COLO668 (cell line): ENCODE measurements around the gene ADRM1.

Experiments
- DNase-seq: peaks from one replicate; lab custom pipeline; 2025; ENCODE audit not compliant: unreplicated experiment; lab: John Stamatoyannopoulos, UW

ADRM1 gene

DNA sequence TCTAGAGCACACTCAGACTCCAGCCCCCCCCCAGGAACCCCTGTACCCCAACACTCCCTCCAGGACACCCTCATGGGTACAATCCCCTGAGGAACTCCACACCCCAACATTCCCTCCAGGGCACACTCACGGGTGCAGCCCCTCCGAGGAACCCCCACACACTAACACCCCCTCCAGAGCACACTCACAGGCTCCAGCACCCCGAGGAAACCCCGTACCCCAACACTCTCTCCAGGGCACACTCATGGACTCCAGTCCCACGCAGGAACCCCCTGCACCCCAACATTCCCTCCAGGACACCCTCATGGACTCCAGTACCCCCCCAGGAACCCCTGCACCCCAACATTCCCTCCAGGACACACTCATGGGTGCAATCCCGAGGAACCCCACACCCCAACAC lies 32.7 kb downstream of the ADRM1 start:
- no peak for DNase-seq

DNA sequence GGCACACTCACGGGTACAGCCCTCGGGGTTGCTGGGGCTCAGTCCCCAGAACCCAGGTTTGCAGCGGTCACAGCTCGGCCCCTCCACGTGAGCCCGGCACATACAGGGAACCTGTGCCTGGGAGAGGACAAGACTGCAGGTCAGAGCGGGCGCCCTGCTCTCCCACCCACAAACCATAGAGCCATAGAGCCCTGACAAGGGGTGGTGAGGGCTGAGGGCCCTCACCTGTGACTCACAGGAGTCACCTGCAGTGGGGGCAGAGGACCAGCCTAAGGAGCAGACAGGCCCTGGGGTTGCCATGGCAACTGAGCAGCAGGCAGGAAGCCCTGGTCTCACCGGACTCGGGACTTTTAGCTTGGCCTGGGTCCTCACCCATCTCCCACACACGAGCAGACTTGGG lies 33.5 kb downstream of the ADRM1 start:
- DNase-seq = no peak

DNA sequence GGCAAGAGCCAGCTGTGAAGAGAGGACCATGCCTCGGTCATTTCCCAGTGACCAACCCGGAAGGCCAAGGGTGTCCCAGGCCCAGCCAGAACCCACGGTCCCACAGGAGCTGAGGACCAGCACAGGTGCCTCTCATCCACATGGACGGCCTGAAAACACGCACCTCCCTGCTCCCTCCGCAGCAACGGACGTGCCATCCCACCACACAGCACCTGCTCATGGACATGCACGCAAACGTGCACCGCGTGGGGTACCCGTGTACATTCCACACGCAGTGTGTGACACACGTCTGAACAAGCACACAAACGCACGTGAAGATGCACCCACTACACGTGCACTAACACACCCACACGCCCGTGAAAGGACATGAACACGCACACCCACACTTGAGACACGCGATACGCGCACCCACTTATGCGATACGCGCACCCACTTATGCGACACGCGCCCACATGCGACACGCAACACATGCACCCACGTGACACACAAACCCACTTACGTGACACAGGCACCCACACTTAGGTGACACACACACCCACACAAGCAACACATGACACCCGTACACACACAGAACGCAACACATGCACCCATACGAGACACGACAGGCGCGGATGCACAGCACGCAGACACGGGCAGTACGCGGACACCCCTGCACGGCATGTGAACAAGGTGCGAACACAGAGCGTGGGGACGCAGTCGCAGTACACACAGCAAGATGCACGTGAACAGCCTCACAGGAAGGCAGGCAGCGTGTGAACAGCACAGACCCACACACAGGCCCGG lies 34.2 kb downstream of the ADRM1 start:
- no peak for DNase-seq

DNA sequence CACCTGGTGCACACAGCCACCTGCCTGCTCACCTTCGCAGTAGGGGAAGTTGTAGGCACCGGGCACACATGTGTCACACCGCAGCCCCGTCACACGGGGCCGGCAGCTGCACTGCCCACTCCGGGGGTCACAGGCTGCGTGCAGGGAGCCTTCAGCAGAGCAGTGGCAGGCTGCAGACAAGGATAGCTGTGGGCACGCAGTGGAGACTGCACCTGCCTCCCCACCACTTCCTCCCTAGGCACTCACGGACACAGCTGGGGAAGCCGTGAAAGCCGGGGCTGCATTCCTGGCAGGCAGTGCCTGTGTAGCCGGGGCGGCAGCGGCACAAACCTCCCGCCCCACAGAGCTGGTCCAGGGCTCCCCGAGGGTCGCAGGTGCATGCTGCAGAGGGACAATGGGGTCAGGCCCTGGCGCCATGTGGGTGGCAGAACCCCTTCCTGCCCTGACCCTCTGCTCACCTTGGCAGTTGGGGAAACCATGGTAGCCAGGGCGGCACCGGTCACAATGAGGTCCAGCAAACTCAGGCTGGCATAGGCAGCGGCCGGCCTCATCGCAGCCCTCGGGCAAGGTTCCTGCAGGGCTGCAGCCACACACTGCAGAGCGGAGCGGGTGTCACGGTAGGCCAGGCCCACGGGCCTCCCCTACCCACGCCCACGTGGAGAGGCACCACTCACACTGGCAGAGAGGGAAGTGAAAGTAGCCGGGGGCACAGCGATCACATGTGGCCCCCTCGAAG lies 34.9 kb downstream of the ADRM1 start:
- no peak for DNase-seq

DNA sequence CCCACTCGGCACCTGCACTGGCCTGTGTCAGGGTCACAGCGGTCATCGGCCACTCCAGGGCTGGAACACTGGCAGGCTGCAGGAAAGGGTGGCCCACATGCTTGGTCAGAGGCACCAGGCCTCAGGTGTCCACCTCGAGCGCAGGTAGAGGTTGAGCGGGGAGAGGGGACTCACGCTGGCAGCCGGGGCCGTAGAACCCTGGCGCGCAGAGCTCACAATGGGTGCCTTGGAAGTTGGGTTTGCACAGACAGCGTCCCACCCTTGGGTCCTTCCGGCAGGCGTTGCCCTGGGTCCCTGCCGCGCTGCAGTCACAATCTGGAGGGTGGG lies 35.5 kb downstream of the ADRM1 start:
- DNase-seq = no peak

DNA sequence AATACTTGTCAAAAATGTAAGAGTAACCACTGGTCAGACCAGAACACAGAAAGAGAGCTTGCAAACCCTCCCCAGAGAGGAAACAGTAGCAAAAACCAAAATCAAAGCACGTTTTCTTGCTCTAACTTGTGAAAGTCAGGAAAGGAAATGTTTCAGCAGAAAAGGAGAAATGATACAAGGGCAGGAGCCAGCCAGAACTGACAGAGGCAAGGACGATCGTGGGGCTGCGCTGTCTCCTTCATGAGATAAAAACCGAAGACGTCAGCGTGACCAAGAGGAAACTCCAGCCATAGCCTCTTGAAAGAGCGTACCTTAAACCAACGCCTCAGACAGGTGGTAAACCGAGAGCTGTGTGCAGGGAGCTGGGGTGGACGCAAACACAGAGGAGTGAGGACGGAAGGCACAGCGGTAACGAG lies 36.9 kb downstream of the ADRM1 start:
- DNase-seq = no peak

DNA sequence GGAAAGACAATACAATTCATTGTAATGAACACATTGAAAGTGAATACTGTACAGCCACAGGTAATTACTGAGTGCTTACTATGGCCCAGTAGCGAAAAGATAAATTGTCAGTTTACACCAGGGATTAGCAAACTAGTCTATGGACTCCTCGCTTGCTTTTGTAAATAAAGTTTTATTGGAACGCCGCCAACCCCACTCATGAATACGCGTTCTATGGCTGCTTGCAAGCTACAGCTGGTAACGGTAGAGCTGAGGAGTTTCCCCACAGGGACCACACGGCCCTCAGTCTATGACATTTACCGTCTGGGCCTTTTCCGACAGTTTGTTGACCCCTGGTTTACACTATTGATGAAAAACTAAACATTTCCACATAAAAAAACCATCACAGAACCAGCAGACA lies 40.1 kb downstream of the ADRM1 start:
- no peak for DNase-seq

DNA sequence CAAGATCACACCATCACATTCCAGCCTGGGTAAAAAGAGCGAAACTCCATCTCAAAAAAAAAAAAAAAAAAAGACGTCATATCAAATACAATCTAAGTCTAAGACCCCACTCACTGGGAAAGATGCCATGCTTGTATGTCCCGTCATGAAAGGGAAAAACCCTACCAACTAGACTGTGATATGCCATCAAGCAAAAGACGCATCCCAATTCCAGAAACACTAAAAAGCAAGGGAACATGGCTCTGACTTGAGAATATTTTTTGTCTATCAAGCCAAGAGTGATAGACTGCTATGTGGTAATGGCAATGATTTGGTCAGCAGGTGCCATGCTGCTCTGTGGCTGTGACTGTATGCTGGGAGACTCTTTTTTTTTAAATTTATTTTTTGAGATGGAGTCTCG lies 41.3 kb downstream of the ADRM1 start:
- no peak for DNase-seq

DNA sequence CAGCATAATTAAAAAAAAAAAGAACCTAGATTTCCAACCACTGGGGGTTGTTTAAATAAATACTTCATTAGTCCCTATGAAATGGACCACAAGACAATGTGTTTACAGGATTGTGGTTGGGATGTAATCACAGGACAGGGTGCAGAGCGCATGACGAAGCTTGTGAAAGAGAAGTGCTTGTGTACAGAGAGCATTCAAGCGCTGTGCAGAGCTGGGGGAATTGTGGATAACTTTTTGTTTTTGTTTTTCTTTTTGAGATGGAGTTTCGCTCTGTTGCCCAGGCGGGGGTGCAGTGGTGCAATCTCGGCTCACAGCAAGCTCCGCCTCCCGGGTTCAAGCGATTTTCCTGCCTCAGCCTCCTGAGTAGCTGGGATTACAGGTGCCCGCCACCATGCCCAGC lies 42.0 kb downstream of the ADRM1 start:
- no peak for DNase-seq

DNA sequence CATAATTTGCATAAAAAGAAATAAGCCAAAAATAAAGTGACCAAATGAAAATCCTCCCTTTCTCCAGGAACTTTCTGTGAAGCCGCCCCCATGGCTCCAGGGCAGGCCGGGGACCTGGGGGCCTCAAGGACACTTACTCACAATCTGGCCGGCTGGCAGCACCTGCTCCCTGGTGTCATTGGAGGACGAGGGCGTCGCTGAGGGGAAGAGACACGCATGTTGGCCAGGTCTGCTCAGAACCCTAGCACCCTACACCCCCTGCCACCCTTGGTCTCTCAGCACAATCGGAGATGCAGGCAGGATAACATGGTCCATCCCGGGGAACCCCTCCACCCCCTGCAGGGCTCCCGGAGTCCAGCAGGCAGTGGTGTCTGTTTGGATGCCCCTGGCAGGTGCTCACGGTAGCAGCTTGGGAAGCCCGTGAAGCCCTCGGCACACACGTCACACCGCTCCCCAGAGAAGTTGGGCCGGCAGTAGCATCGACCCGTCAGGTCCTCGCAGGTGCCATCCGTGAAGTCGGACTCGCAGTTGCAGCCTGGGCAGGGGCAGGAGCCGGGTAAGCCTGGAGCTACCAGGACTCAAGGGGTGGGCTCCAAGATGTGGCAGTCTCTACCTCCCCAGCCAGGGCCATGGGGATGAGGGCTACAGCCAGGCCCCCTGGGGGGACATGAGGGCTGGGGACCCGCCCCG lies 43.0 kb downstream of the ADRM1 start:
- no peak for DNase-seq

DNA sequence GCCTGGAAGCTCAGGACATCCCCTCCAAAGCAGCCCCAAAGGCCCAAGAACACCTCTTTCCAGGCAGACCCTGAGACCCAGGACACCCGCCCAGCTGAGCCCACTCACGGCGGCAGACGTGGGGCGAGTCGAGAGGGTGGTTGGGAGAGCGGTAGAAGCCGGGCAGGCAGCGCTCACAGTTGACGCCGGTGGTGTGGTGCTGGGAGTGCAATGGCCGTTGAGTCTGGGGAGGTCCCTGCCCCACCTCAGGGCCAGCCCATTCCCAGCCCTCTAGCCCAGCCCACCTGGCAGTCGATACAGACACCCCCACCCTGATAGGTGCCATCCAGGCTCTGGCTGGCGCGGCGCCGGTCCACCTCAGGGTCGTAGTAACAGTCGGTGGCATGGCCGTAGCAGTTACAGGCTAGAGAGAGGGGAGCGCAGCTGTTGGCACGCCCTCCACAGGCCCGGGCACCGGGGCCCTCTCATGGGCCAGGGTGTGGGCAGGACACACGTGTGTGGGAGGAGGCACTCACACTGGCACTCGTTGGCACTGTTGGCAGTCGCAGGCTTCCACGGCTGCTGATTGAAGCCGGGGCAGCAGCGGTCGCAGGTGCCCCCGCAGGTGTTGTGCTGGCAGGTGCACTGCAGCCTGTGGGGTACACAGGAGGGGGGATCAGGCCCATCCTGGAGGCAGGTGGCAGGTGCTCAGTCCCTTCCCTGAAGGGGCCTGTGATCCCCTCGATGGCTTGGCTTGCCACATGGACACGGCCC lies 43.8 kb downstream of the ADRM1 start:
- no peak for DNase-seq

DNA sequence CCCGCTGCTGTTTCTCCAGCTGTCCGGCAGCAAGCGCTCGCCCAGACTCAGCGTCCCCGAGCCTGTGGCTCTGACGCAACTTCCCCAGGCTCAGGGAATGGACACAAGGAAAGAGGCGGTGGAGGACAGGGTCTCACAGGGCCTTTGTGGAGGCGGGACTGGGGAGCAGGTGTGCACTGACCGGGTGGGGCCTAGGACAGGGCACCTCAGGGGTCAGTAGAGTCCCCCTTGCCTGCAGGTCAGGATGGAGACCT lies 44.3 kb downstream of the ADRM1 start:
- DNase-seq = no peak

DNA sequence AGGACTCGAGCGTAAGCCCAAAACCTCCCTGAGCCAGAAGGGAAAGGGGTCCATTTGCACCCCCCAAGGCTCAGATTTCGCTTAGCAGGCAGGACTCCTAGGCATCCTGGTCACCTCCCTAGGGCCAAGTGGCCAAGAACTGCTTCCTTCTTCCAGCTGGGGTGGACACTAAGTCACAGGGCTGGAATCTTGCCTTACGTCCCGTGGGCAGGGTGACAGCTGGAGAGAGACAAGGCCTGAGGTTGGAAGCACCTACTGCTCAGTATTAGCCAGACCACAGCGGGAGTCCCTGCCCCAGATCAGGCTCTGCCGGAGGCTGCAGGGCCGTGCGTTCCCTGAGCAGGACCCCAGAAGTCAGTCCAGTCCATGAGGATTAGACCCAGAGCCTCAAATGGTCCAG lies 44.6 kb downstream of the ADRM1 start:
- DNase-seq = no peak

DNA sequence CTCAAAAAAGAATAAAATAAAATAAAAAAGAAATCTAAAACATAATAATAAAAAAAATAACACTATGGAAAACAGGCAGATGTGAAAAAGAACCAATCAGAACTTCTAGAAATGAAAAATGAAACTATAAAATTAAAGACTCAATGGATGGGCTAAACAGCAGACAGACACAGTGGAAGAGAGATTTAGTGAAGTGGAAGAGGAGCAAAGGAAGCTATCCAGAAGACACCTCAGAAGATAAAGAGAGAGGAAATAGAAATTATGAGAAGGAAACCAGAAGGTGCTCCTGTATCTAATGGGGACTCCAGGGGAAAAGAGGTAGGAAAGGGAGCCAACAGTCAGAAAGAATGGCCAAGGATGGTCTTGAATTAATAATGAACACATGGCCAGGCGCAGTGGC lies 45.8 kb downstream of the ADRM1 start:
- no peak for DNase-seq

DNA sequence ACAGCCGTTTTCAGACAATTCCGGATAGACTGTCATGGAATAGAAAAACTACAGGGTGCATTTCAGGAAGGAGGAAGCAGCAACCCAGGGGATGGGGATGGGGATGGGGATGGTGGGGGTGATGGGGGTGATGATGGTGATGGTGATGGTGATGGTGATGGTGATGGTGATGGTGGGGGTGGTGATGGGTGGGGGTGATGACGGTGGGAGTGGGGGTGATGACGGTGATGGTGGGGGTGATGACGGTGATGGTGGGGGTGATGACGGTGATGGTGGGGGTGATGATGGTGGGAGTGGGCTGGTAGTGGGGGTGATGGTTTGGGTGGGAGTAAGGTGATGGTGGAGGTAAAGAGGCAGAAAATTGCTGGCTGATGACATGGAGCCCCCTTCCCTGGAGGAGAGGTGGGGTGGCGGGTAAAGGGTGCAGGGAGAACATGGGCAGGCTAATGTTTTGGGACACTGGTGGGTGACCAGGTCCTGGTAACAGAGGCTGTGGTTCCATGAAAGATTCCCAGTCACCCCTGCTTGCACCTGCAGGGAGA lies 46.8 kb downstream of the ADRM1 start:
- DNase-seq = no peak

DNA sequence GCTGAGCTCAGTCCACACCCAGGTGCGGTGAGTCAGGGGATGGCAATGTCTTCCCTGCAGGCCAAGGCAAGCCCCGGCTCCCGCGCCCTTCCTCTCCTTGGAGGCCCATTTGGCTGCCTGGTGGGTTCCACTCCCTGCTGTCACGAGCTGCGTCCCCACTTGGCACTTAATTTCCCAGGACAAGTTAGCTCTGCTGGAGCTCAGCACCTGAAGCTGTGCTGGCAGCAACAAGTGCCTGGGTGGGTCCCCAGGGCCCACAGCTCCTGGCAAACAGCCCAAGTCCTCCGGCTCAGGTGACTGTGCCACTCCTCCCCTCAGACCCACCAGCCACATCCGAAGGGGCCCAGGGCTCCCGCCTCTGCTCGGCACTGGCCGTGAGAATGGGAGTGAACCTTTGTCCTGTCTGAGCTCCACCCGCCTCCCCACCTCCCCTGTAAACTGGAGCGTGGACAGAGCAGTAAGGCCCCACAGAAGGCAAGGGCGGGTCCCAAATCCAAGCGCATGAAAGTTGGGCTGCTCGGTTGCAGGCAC lies 47.4 kb downstream of the ADRM1 start:
- DNase-seq = peak; percentile 44

DNA sequence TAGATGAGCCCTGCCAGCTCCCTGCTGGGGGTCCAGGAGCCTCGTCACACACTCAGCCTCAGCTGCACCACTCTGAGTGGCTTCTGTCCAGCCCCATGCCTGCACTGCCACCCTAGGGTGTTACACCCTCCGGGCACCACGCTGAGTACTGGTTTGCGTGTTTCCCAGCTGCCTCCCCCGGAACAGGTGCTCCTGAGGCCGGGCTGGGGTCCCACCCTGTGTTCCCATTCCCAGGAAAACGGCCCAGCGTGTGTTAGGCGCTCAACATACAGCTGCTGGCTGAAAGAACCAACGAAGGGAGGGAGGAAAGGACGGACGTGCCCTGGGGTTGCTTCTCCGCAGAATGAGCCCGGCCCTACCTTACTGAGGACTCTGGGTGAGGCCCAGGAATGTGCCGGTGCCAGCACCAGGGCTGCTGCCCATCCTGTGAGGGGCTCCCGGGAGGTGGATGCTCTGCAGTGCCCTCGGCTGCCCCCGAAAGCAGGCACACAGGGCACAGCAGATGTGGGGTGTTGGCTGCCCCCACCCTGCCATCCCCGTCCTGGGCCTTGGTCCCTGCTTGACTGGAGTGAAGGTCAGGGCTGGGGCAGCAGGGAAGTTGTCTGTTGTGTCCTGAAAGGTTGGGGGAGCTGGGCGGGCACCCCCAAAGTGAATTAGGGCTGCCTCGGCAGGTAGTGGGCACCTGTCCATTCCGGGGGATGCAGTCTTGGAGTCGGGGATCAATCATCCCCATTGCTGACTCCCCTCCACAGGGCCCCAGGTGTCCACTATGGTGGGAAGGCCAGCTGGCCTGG lies 48.0 kb downstream of the ADRM1 start:
- no peak for DNase-seq

DNA sequence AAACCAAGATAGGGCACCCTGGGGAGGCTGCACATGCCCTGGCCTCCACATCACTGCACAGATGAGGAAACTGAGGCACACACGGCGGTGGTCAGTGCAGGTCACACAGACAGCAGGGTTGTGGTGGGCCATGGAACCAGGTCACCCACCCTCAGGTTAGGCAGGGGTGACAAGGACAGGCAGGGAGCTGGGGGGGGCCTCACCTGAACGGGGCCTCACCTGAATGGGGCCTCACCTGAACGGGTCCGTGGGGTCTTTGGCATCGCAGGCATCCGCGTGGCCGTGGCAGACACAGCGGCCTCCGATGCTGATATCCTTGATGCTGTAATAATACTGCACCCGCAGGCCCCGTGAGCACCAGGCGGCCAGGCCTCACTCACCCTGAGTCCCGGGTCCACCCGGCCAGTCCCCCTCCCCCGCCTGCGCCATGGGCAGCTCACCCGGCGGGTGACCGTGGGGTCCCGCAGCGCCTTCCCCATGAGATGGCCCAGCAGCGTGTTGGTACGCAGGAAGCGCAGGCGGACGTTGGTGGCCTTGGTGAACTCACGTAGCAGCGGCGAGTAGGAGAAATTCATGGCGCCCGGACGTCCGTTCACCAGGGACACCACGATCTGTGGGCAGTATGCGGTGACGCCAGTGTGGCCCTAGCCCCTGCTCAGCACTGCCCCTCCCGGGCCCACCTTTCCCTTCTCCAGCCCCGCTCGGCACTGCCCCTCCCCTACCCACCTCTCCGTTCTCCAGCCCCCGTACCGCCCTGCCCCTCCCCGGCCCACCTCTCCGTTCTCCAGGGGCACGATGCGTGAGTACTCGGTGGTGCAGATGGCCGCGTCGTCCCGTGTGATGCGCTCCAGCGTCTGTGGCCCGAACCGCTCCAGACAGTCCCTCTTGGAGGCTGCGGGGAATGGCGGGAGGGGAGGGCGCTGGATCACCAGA lies 48.9 kb downstream of the ADRM1 start:
- DNase-seq = no peak
